ENCODE measurements around the gene ITPK1. TPM values are rescaled to one million over a fixed set of nuclear protein-coding genes. Genes with fewer than 3 reads are reported as not detected.

ITPK1 gene
- polyA plus RNA-seq, 4 donors: 98.8 to 153 (median 138) TPM

GRCh38 chr14:92902726-92903125, 213.0 kb downstream of the ITPK1 start:
- Histone ChIP-seq H3K36me3 (ENCODE audit: control insufficient read depth in 3 of 3, insufficient read depth in 2 of 3, low read depth in 1 of 3, low read length in 3 of 3) (no peaks in the 10 kb centered on the region), H3K9me3 (ENCODE audit: control insufficient read depth in 2 of 2, insufficient read depth in 1 of 2, low read depth in 1 of 2, low read length in 1 of 2) (no peaks in the 10 kb centered on the region), H3K27me3 (ENCODE audit: control insufficient read depth in 3 of 3, insufficient read depth in 3 of 3, low read length in 3 of 3) (peaks cover 0 to 5% (median 3%) of the 10 kb centered on the region in 3 donors), H3K4me1 (ENCODE audit: control insufficient read depth in 3 of 3, insufficient read depth in 2 of 3, low read depth in 1 of 3, low read length in 2 of 3) (no peaks in the 10 kb centered on the region), H3K4me3 (ENCODE audit: low read depth in 1 of 3, low read length in 3 of 3) (no peak overlapping the region), H3K27ac (ENCODE audit: low read depth in 1 of 3, low read length in 2 of 3) (no peak overlapping the region)
- DNase-seq (no peak), FAIRE-seq (no peak)
- 22 to 27% (median 25%) methylated on average over 17 of the region's 17 CpGs for WGBS, 3 donors

- Histone ChIP-seq H3K9me3 (ENCODE audit: control insufficient read depth in 2 of 2, insufficient read depth in 1 of 2, low read depth in 1 of 2, low read length in 1 of 2) (no peaks in the 10 kb centered on the region), H3K36me3 (ENCODE audit: control insufficient read depth in 3 of 3, insufficient read depth in 2 of 3, low read depth in 1 of 3, low read length in 3 of 3) (no peaks in the 10 kb centered on the region), H3K4me1 (ENCODE audit: control insufficient read depth in 3 of 3, insufficient read depth in 2 of 3, low read depth in 1 of 3, low read length in 2 of 3) (no peaks in the 10 kb centered on the region), H3K27ac (ENCODE audit: low read depth in 1 of 3, low read length in 2 of 3) (no peak overlapping the region), H3K27me3 (ENCODE audit: control insufficient read depth in 3 of 3, insufficient read depth in 3 of 3, low read length in 3 of 3) (peaks cover 0 to 5% (median 3%) of the 10 kb centered on the region in 3 donors), H3K4me3 (ENCODE audit: low read depth in 1 of 3, low read length in 3 of 3) (no peak overlapping the region)
- DNase-seq (no peak), FAIRE-seq (no peak)
- WGBS, 3 donors: 60 to 73% (median 70%) methylated on average over 5 to 6 of the region's 6 CpGs
Measured at GRCh38 chr14:92902191-92902590, 213.5 kb downstream of the ITPK1 start.

- Histone ChIP-seq H3K4me3 (ENCODE audit: low read depth in 1 of 3, low read length in 3 of 3) (no peak overlapping the region), H3K36me3 (ENCODE audit: control insufficient read depth in 3 of 3, insufficient read depth in 2 of 3, low read depth in 1 of 3, low read length in 3 of 3) (no peaks in the 10 kb centered on the region), H3K27me3 (ENCODE audit: control insufficient read depth in 3 of 3, insufficient read depth in 3 of 3, low read length in 3 of 3) (peaks cover 0 to 5% (median 3%) of the 10 kb centered on the region in 3 donors), H3K9me3 (ENCODE audit: control insufficient read depth in 2 of 2, insufficient read depth in 1 of 2, low read depth in 1 of 2, low read length in 1 of 2) (no peaks in the 10 kb centered on the region), H3K27ac (ENCODE audit: low read depth in 1 of 3, low read length in 2 of 3) (no peak overlapping the region), H3K4me1 (ENCODE audit: control insufficient read depth in 3 of 3, insufficient read depth in 2 of 3, low read depth in 1 of 3, low read length in 2 of 3) (no peaks in the 10 kb centered on the region)
- WGBS, 3 donors: 91 to 98% (median 92%) methylated on average over 2 of the region's 2 CpGs
- DNase-seq (no peak), FAIRE-seq (no peak)
Measured at GRCh38 chr14:92900660-92901059, 215.1 kb downstream of the ITPK1 start.

GRCh38 chr14:92898566-92899131, 217.1 kb downstream of the ITPK1 start:
- H3K27me3 ChIP-seq (ENCODE audit: control insufficient read depth in 3 of 3, insufficient read depth in 3 of 3, low read length in 3 of 3): peaks cover 0 to 5% (median 3%) of the 10 kb centered on the region in 3 donors
- no peaks in the 10 kb centered on the region for H3K36me3 ChIP-seq (ENCODE audit: control insufficient read depth in 3 of 3, insufficient read depth in 2 of 3, low read depth in 1 of 3, low read length in 3 of 3)
- DNase-seq (no peak), FAIRE-seq (no peak)
- no peak overlapping the region for H3K4me3 ChIP-seq (ENCODE audit: low read depth in 1 of 3, low read length in 3 of 3)
- no peak overlapping the region for H3K27ac ChIP-seq (ENCODE audit: low read depth in 1 of 3, low read length in 2 of 3)
- WGBS, 3 donors: 46 to 54% (median 49%) methylated on average over 9 of the region's 9 CpGs
- H3K9me3 ChIP-seq (ENCODE audit: control insufficient read depth in 2 of 2, insufficient read depth in 1 of 2, low read depth in 1 of 2, low read length in 1 of 2): peaks cover 0 to 6% of the 10 kb centered on the region in 2 donors
- H3K4me1 ChIP-seq (ENCODE audit: control insufficient read depth in 3 of 3, insufficient read depth in 2 of 3, low read depth in 1 of 3, low read length in 2 of 3): no peaks in the 10 kb centered on the region

- H3K27ac ChIP-seq (ENCODE audit: low read depth in 1 of 3, low read length in 2 of 3): no peak overlapping the region
- H3K4me3 ChIP-seq (ENCODE audit: low read depth in 1 of 3, low read length in 3 of 3): no peak overlapping the region
- H3K27me3 ChIP-seq (ENCODE audit: control insufficient read depth in 3 of 3, insufficient read depth in 3 of 3, low read length in 3 of 3): peaks cover 0 to 5% (median 3%) of the 10 kb centered on the region in 3 donors
- WGBS, 3 donors: 46 to 62% (median 59%) methylated on average over 5 of the region's 5 CpGs
- H3K9me3 ChIP-seq (ENCODE audit: control insufficient read depth in 2 of 2, insufficient read depth in 1 of 2, low read depth in 1 of 2, low read length in 1 of 2): peaks cover 0 to 9% of the 10 kb centered on the region in 2 donors
- DNase-seq (no peak), FAIRE-seq (no peak)
- H3K4me1 ChIP-seq (ENCODE audit: control insufficient read depth in 3 of 3, insufficient read depth in 2 of 3, low read depth in 1 of 3, low read length in 2 of 3): no peaks in the 10 kb centered on the region
- no peaks in the 10 kb centered on the region for H3K36me3 ChIP-seq (ENCODE audit: control insufficient read depth in 3 of 3, insufficient read depth in 2 of 3, low read depth in 1 of 3, low read length in 3 of 3)
Measured at GRCh38 chr14:92897922-92898565, 217.7 kb downstream of the ITPK1 start.

GRCh38 chr14:92895352-92895878, 220.3 kb downstream of the ITPK1 start:
- DNase-seq (no peak), FAIRE-seq (no peak)
- no peaks in the 10 kb centered on the region for H3K4me1 ChIP-seq (ENCODE audit: control insufficient read depth in 3 of 3, insufficient read depth in 2 of 3, low read depth in 1 of 3, low read length in 2 of 3)
- H3K36me3 ChIP-seq (ENCODE audit: control insufficient read depth in 3 of 3, insufficient read depth in 2 of 3, low read depth in 1 of 3, low read length in 3 of 3): no peaks in the 10 kb centered on the region
- H3K27ac ChIP-seq (ENCODE audit: low read depth in 1 of 3, low read length in 2 of 3): no peak overlapping the region
- peaks cover 0 to 9% of the 10 kb centered on the region in 2 donors for H3K9me3 ChIP-seq (ENCODE audit: control insufficient read depth in 2 of 2, insufficient read depth in 1 of 2, low read depth in 1 of 2, low read length in 1 of 2)
- peaks cover 0 to 3% (median 0%) of the 10 kb centered on the region in 3 donors for H3K27me3 ChIP-seq (ENCODE audit: control insufficient read depth in 3 of 3, insufficient read depth in 3 of 3, low read length in 3 of 3)
- 69 to 83% (median 74%) methylated on average over 4 of the region's 4 CpGs for WGBS, 3 donors
- no peak overlapping the region for H3K4me3 ChIP-seq (ENCODE audit: low read depth in 1 of 3, low read length in 3 of 3)

GRCh38 chr14:92892589-92892988, 223.1 kb downstream of the ITPK1 start:
- H3K9me3 ChIP-seq (ENCODE audit: control insufficient read depth in 2 of 2, insufficient read depth in 1 of 2, low read depth in 1 of 2, low read length in 1 of 2): peaks cover 0 to 9% of the 10 kb centered on the region in 2 donors
- DNase-seq (no peak), FAIRE-seq (no peak)
- no peak overlapping the region for H3K4me3 ChIP-seq (ENCODE audit: low read depth in 1 of 3, low read length in 3 of 3)
- no peak overlapping the region for H3K27ac ChIP-seq (ENCODE audit: low read depth in 1 of 3, low read length in 2 of 3)
- peaks cover 0 to 8% (median 0%) of the 10 kb centered on the region in 3 donors for H3K27me3 ChIP-seq (ENCODE audit: control insufficient read depth in 3 of 3, insufficient read depth in 3 of 3, low read length in 3 of 3)
- H3K4me1 ChIP-seq (ENCODE audit: control insufficient read depth in 3 of 3, insufficient read depth in 2 of 3, low read depth in 1 of 3, low read length in 2 of 3): no peaks in the 10 kb centered on the region
- H3K36me3 ChIP-seq (ENCODE audit: control insufficient read depth in 3 of 3, insufficient read depth in 2 of 3, low read depth in 1 of 3, low read length in 3 of 3): no peaks in the 10 kb centered on the region

GRCh38 chr14:92890830-92891588, 224.7 kb downstream of the ITPK1 start:
- FAIRE-seq: no peak
- Histone ChIP-seq H3K36me3 (ENCODE audit: control insufficient read depth in 3 of 3, insufficient read depth in 2 of 3, low read depth in 1 of 3, low read length in 3 of 3) (no peaks in the 10 kb centered on the region), H3K4me1 (ENCODE audit: control insufficient read depth in 3 of 3, insufficient read depth in 2 of 3, low read depth in 1 of 3, low read length in 2 of 3) (no peaks in the 10 kb centered on the region), H3K27me3 (ENCODE audit: control insufficient read depth in 3 of 3, insufficient read depth in 3 of 3, low read length in 3 of 3) (peaks cover 0 to 15% (median 0%) of the 10 kb centered on the region in 3 donors), H3K9me3 (ENCODE audit: control insufficient read depth in 2 of 2, insufficient read depth in 1 of 2, low read depth in 1 of 2, low read length in 1 of 2) (peaks cover 0 to 9% of the 10 kb centered on the region in 2 donors), H3K27ac (ENCODE audit: low read depth in 1 of 3, low read length in 2 of 3) (peak overlapping the region in 1 of 3 donors; percentile 11), H3K4me3 (ENCODE audit: low read depth in 1 of 3, low read length in 3 of 3) (no peak overlapping the region)
- peak; percentile 18 to 22 for DNase-seq
- 32 to 41% (median 32%) methylated on average over 7 of the region's 7 CpGs for WGBS, 3 donors

Data from small intestine (tissue), 7 donors.